HG03280 (cell line): ENCODE data around the gene CSTPP1.
"Not testable (repeated sequence)": the region's sequence is repeated elsewhere in the genome, so short reads cannot be mapped to it uniquely, and the experiment has no call there.

Experiments used
- ATAC-seq: cut with Tn5 transposase; IDR thresholded peaks from one replicate; pipeline ENCODE4 v1.9.1; 2021; ENCODE audit warnings: mild to moderate bottlenecking, moderate library complexity; ENCODE audit not compliant: unreplicated experiment

Gene CSTPP1

DNA sequence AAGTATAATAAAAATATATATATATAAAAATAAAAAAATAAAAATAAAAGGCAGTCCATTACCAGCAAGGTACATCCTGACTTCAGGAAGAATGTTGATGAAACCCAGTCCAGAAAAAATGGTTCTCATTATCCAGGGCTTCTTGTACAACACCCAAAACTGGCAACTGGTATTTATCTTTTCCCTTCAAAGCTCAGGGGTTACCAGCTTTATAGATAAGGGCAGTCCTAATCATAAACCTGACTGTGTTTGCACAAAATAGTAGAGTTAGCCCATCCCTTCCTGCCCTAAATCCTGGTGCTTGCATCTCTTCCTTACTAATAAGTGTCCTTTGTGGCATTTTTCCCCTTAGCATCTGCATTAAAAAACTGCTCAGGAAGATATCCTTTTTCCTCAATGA lies 97.5 kb downstream of the CSTPP1 start:
- no peak for ATAC-seq

GRCh38 chr11:47035108-47035507 lies 98.5 kb downstream of the CSTPP1 start:
- ATAC-seq = no peak

DNA sequence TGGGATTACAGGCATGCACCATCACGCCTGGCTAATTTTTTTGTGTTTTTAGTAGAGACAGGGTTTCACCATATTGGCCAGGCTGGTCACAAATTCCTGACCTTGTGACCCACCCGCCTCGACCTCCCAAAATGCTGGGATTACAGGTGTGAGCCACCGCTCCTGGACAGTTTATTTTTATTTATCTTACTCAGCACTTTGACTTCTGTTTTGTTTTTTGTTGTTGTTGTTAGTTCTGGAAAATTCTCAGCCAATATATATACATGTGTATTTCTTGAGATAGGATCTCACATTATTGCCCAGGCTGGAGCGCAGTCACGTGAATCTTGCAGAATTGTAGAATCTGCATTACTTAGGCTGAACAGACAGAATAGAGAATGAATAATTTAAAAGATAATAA lies 107.6 kb downstream of the CSTPP1 start:
- ATAC-seq = no peak

- ATAC-seq = no peak
Measured at GRCh38 chr11:47047972-47048371, 111.4 kb downstream of the CSTPP1 start.

- ATAC-seq = no peak
Measured at GRCh38 chr11:47050284-47050683, 113.7 kb downstream of the CSTPP1 start.

DNA sequence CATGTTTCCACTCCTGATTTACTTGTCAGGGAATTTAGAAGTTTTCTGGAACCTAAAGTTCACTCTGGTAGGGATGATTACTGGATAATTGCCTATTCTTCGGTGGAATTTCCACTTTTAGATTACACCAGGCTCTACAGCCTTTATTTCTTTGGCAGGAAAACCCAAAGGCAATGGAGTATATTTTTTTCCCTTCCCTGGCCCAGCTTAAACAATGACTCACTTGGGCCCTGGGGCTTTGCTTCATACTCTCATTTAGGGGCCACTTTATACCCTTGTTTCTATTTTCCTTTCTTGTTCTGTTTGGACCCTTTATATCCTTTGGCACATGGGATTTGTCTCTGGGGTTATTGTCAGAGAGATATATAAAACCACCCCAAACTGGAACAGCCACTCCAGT lies 114.7 kb downstream of the CSTPP1 start:
- no peak for ATAC-seq

- ATAC-seq = no peak
Measured at GRCh38 chr11:47052165-47052564, 115.6 kb downstream of the CSTPP1 start.

- ATAC-seq = no peak
Measured at GRCh38 chr11:47052576-47052975, 116.0 kb downstream of the CSTPP1 start.

GRCh38 chr11:47055534-47055933 lies 119.0 kb downstream of the CSTPP1 start:
- ATAC-seq = no peak

DNA sequence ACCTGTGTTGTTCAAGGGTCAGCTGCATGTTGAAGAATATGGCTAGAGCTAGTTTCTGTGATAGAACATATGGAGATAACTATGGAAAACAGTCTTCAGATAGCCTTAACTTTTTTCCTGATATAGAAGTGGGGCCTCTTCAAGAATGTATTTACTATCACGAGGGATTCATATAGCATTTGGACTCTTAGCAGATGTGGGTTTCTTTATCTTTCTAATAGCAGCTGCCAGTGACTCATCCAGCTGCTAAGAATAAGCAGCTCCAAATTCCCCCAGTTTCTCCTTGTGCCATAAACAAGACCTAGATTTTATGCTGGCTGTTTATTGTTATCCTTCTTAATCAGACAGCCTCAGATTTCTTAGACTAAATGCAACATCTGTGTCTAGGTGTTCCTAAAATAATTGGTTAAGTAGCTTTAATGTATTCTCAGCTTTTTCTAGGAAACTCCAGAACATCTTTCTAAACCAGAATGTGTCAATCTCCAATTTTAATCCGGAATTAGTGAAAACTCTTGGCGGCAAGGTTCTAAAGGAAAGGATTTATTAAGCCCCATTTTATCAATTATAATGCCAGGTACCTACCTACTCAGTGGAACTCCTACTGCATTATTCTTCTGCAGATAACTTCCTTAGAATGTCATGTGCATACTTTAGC lies 119.8 kb downstream of the CSTPP1 start:
- no peak for ATAC-seq

GRCh38 chr11:47057365-47057764 lies 120.8 kb downstream of the CSTPP1 start:
- no peak for ATAC-seq

- ATAC-seq = no peak
Measured at GRCh38 chr11:47060807-47061206, 124.2 kb downstream of the CSTPP1 start.

DNA sequence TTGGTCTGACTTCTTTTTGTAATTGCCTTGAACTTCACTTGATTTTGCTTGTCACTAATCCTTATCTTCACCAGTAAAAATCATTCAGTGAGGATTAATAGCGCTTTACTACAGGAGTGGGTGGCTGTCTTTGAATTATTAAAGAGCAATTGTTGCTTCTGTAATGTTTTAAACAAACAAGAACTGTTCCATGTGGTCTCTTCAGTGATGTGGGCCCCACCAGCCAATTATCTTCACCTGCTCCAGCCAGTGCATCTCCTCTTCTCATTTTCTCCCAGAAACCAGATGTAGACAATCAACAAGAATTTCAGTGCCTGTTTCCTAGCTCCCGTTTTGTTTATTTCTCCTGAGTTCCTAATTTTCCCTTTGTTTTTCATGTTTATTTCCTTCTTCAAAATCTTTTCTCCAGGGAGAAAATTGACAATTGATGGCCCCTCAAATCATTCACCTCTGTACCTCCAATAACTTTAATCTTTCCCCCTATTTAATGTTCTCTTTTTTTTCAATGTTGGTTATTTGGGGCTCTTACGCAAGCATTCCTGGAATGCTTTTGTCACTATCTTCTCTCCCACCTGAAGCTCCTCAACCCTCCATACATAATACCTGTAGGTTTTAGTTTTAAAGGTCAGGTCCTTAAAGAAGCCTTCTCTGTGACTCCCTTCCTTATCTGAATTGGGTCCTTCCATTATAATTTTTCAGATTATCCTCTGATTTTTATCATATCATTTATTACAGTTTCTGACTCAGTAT lies 125.0 kb downstream of the CSTPP1 start:
- no peak for ATAC-seq

DNA sequence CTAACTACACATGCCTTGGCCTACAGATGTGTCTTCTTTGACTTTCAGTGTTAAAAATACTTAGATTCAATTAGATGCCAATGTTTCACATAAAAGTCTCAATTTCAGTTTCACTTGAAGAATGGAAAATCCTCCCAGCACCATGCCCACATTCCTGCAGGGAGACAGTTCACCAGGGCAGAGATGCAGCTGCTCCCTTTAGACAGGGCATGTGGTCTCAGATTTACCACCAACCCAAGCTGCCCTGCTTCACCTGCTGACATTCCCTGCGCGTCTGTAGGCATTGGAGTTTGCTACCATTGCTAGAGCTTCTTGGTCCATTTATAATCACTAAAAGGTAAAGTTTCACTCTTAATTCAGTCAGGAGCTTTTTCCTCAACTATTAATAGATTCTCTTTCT lies 126.2 kb downstream of the CSTPP1 start:
- no peak for ATAC-seq

- ATAC-seq = no peak
Measured at GRCh38 chr11:47067401-47067800, 130.8 kb downstream of the CSTPP1 start.

- ATAC-seq = no peak
Measured at GRCh38 chr11:47070769-47071168, 134.2 kb downstream of the CSTPP1 start.

DNA sequence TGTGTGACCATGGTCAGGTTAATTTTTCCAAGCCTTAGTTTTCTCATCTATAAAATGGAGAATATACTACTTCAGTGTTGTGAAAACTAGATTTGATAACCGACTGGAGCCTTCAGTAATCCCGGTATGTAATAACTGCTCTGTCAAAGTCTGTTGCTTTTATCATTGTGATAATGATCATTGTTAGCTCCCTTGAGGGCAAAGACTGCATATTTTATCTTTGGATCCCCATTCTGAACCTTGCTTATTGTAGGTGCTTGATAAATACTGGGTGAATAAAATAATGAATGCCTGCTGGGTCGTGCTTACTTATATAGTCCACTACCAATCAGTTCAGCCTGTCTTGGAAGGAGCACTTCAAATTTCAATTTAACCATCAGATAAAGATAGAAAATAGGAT lies 134.8 kb downstream of the CSTPP1 start:
- no peak for ATAC-seq

GRCh38 chr11:47071791-47072261 lies 135.3 kb downstream of the CSTPP1 start:
- ATAC-seq = no peak

GRCh38 chr11:47078751-47079521 lies 142.4 kb downstream of the CSTPP1 start:
- ATAC-seq = no peak

- ATAC-seq = not testable (repeated sequence)
Measured at GRCh38 chr11:47080775-47081174, 144.2 kb downstream of the CSTPP1 start.

- no peak for ATAC-seq
Measured at GRCh38 chr11:47083913-47084312, 147.4 kb downstream of the CSTPP1 start.

DNA sequence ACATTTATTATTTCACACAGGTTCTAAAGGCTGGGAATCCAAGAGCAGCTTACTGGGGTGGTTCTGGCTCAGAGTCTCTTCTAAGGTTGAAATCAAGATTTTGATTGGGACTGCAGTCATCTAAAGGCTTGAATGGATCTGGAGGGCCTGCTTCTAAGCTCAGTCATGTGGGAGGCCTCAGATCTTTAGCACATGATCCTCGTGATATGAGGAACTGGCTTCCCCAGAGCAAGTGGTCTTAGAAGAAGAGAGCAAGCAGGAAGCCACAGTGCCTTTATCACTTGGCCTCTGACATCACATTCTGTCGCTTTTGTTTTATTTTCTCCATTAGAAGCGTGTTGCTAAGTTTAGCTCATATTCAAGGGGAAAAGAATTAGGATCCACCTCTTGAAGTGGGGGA lies 151.2 kb downstream of the CSTPP1 start:
- no peak for ATAC-seq
